NK-92 treated with Interleukin-12 subunit alpha and Interleukin-12 subunit beta, amount 100 ng/mL, for 24 hours (cell line): ENCODE measurements around the gene PPP1R12A.

ENCODE experiments used
- DNase-seq: peaks from one replicate; lab custom pipeline; 2025; lab: John Stamatoyannopoulos, UW

PPP1R12A gene

DNA sequence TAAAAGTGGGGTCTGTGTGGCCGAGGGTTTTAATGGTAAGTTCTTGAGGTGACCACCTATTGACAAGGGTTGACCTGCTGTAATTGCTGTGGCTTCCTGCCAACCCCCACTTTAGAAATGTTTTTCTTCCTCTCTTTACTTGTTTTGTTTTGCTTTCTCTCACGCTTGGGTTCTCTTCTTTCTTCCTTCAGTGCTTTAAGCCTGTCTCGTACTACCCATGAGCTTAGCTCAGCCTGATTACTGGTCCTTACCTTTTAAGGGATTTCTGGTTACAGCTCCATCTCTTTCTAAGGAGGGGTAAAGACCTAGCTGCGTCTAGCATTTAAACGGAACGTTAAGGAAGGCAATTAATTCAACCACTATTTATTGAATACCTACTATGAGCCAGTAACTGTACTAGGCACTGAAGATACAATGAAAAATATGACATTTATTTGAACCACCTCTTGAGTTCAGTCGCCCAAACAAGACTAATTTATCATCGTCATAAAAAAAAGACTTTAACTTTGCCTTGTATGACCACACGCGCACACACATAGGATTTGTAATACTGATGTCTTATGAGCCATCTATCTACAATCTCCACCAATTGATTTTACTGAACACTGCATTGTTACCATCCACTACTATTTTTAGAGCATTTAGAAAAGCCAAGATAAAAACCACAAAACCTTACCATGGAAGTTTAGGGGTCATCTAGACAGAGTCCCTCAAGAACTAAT is 888 bp upstream of the PPP1R12A start:
- DNase-seq = no peak

DNA sequence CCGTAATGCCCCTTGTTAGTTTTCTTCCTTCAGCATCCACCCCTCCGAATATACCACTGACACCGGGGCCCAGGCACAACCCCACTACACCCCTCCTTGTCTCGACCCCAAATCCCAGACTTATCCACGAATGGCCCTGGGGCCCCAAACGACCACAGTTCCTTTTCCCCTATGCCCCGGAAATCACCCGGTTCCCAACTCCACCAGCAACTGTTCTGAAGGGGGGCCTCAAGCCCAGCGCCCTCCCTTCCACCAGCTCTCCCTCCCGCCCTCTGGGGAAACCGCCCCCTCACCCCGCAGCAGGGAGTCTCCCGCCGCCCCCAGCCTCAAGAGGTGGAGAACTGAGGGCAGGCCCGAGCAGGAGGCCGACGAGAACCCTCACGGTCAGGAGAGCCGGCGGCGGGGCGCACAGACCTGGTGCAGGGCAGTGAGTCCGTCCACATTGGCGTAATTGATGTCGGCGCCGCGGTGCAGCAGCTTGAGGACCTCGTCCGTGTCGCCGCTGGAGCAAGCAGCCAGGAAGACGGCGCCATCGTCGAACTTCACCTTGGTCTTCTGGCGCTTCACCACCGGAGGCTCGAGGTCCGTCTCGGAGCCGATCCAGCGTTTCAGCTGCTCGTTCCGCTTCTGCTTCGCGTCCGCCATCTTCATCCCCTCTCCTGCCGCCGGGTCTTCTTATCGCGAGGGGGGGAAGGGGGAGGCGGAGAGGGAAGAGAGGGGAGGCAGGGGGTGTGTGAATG is 446 bp downstream of the PPP1R12A start:
- peak; percentile 39 for DNase-seq

GRCh38 chr12:79933532-79934264 is 1.2 kb downstream of the PPP1R12A start:
- DNase-seq = peak; percentile 3

GRCh38 chr12:79933043-79933442 is 1.9 kb downstream of the PPP1R12A start:
- DNase-seq = no peak

DNA sequence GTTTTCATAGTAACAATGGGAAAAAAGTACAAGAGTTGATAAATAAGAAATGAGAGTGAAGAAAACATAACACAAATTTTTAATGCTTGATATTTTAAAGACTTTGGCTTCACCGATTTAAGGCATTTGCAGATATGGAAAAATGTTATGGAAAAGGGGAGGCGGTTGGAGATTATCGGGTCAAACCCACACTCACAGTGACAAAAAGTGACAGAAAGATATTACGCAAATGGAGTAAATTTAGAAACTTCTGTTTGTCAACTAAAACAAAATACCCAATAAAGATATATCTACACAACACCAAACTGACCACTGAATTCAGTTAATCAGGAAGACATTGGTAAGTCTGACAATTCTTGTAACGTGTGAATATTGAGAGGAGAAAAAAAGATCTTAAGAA is 2.5 kb downstream of the PPP1R12A start:
- no peak for DNase-seq

DNA sequence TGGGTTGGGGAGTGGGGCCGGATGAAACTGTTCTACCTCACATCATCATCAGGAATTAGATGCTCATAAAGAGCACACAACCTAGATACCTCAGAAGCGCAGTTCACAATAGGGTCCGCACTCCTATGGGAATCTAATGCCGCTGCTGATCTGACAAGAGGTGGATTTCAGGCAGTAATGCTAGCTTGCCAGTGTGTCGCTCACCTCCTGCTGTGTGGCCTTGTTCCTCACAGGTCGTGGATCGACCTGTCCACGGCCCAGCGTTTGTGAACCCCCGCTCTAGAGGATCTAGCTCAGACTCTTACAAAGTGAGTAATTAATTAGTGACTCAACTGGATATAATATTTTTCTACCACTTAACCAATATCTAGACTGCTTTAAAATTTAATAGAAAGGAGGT is 5.8 kb downstream of the PPP1R12A start:
- no peak for DNase-seq

DNA sequence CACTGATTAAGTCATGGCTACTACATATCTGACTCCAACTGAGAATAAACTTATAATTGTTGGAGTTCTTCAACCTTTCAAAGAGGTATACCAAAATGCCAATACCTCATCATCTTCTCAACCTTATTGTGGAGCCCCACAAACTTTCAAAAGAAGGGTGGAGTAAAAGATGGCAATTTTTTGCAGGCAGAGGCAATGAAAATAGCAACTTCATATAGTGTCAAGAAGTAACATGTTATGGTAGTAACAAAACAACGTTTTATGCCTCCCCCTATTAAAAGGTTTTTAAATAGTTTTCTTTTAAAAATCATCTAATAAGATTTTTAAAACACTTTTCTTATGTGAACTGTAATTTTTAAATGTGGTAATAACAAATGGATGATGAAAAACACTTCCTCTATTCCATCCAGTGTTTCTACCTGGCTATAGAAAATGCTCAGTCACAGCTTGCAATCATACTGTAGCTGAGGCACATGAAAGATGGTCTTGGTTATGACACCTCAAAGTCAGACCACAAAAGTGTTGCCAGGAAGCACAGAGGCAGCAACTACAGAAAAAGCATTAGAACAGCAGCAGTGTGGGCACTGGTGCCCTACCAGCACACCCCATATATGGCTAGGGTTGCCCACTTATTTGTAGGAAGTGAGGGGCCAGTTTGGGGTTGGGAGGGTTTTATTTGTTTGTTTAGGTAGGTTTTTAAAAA is 7.0 kb downstream of the PPP1R12A start:
- peak; percentile 19 for DNase-seq

GRCh38 chr12:79926951-79927350 is 7.9 kb downstream of the PPP1R12A start:
- DNase-seq = no peak

DNA sequence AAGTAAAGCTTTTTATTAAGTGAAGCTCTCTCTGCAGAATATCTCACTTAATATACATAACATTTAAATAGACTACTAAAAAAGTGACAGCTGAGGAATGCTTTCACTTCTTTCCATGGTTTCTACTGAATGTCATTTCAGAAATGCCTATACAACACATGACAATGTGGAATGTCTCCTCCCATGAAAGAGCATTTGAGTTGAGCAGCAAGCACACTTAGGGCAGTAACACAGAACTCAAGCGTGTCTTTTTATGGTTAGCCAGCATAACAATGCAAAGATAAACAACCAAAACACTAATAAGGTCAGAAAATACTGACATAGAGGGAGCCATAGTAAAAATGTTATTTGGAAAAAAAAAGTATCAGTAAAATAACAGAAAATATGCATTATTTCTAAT is 9.4 kb downstream of the PPP1R12A start:
- DNase-seq = no peak

- no peak for DNase-seq
Observed at GRCh38 chr12:79921786-79922185, 13.1 kb downstream of the PPP1R12A start.

- no peak for DNase-seq
Observed at GRCh38 chr12:79920421-79921238, 14.3 kb downstream of the PPP1R12A start.

- DNase-seq = no peak
Observed at GRCh38 chr12:79919762-79920161, 15.1 kb downstream of the PPP1R12A start.

DNA sequence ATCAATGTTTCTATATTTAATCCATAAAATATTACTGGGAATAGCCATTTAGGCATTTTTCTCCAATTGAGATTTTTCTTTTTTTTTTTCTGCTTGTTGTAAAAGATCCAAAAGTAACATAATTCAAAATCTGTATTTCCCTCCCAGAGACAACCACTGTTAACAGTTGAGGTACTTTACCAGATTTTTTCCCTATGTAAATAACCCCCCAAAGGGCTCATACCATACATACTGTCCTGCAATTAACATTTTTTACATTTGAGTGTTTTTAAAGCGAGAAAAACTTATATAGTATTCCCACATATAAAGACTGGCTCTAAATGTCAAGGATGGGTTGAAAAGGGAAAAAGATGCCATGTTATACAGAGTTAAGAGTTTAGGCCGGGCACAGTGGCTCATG is 18.1 kb downstream of the PPP1R12A start:
- no peak for DNase-seq

DNA sequence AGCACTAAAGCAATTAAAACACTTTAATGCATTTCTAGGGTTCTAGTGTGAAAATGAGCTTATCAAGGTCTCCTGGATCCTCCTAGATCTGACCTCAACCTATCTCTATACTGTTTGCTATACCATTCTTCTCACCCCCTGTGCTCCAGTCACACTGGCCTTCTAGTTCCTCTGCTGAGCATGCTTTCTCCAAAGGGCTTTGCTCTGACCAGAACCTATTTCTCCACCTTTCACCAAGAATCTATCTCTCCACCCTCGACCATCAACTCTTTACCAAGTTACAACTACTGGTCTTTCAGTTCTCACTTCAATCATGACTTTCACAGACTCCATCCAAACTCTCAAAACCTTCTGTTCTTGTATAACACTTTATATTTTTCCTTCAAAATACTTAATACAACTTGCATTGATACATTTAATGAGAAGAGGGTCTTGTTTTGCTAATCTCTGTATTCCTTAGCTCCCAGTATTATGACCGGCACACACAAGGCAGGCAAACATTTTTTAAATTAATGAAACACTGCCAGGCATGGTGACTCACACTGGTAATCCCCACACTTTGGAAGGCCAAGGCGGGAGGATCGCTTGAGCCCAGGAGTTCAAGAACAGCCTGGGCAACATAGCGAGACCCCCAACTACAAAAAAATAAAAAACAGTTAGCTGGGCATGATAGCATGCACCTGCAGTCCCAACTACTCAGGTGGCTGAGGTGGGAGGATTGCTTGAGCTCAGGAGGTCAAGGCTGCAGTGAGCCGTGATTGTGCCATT is 22.8 kb downstream of the PPP1R12A start:
- DNase-seq = no peak

- no peak for DNase-seq
Observed at GRCh38 chr12:79908366-79908765, 26.5 kb downstream of the PPP1R12A start.

DNA sequence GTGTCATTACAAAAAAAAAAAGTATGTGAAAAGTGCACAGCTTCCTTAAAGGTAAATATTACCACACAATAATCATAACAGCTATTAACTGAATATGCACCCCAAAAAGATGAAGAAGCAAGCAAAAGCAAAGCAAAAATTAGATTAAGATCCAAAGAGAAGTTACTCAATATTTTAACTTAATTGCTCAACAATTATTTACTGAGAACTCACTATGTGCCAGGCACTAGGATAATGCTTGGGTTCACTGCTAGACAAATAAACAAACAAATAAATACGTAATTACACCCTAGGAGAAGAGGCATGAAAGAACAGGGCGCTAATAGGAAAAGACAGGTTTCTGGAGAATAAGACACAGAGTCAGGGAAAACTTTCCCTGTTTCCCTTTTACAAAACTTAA is 33.4 kb downstream of the PPP1R12A start:
- DNase-seq = no peak

- DNase-seq = no peak
Observed at GRCh38 chr12:79900951-79901350, 33.9 kb downstream of the PPP1R12A start.

DNA sequence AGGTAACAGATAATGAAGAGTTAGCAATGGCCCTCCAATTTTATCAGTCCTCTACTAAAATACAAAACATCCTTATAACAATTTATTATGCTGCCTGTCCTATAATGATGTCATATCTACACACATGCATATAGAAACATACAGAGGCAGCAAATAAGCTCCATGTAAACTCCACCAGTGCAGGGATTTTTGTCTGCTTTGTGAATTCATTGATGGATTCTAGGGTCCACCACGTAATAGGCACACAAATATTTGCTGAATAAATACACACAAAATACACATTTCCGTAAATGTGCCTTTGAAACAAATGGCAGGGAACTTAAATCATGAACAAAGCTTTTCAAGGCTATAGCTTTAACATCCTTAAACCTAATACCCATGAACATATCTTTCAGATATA is 34.7 kb downstream of the PPP1R12A start:
- DNase-seq = no peak

DNA sequence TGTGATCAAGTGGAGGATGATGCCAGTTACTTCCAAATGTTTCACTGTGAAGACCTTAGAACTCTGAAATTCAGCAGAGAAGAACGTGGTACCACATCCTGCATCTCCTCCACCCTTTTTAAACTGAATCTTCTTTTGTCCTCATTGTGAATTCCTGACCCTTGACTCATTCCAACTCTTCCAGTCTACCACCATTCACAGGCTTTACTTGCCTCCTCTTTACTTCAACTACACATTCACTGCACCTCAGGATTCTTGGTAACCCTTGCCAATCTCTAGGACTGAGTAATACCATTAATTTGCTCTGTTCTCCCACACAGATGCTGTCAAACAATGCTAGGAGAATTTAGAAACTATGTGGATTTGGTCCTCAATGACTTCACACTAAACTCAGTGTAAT is 37.3 kb downstream of the PPP1R12A start:
- no peak for DNase-seq

GRCh38 chr12:79895804-79896203 is 39.1 kb downstream of the PPP1R12A start:
- no peak for DNase-seq

- DNase-seq = no peak
Observed at GRCh38 chr12:79895071-79895470, 39.8 kb downstream of the PPP1R12A start.
